Liver (tissue), 3 donors: ENCODE results near the gene MAN2C1.

Experiments
- ATF3 ChIP-seq: IDR thresholded peaks from 2 replicates; pipeline ENCODE4 v1.6.1; 2016; ENCODE audit warnings: antibody characterized with exemption
- CTCF ChIP-seq: fragments of 150-350 bp; IDR thresholded peaks from 2 replicates; pipeline ENCODE4 v1.5.1; 2017; ENCODE audit warnings: improper control_type of control experiment, low read depth, low read length; ENCODE audit not compliant: missing input control
- FOXA1 ChIP-seq: IDR thresholded peaks from 2 replicates; pipeline ENCODE4 v1.6.1; 2016; ENCODE audit warnings: antibody characterized with exemption
- GABPA ChIP-seq, 2 donors: IDR thresholded peaks in 1 of 2; conservative IDR thresholded peaks in 1 of 2; 2 replicates each; pipeline ENCODE4 v1.6.1; 2016; ENCODE audit warnings: antibody characterized with exemption in 2 of 2, mild to moderate bottlenecking in 1 of 2, moderate library complexity in 1 of 2
- MAX ChIP-seq: IDR thresholded peaks from 2 replicates; pipeline ENCODE4 v1.6.1; 2016; ENCODE audit warnings: antibody characterized with exemption
- RAD21 ChIP-seq, 2 donors: IDR thresholded peaks; 2 replicates each; pipeline ENCODE4 v1.6.1; 2016; ENCODE audit warnings: antibody characterized with exemption in 2 of 2, mild to moderate bottlenecking in 2 of 2
- REST ChIP-seq: IDR thresholded peaks from 2 replicates; pipeline ENCODE4 v1.6.1; 2016; ENCODE audit warnings: antibody characterized with exemption, mild to moderate bottlenecking
- YY1 ChIP-seq: IDR thresholded peaks from 2 replicates; pipeline ENCODE4 v1.6.1; 2016; ENCODE audit warnings: antibody characterized with exemption, mild to moderate bottlenecking
- donor health status: healthy.
- donor health status: healthy.

GRCh38 chr15:75361361-75361988 is 6.9 kb downstream of the MAN2C1 start:
- TF ChIP-seq CTCF (no peak), REST (no peak), FOXA1 (no peak), MAX (no peak), ATF3 (no peak), GABPA (IDR thresholded peaks at IDR 0.05 in 1 of 2, conservative IDR thresholded peaks at IDR 0.05 in 1 of 2) (no peak), YY1 (no peak), RAD21 (IDR thresholded peaks at IDR 0.05) (no peak)
